HG02759 (cell line): ENCODE results near the gene ANO9.
"Not testable (repeated sequence)": the region's sequence is repeated elsewhere in the genome, so short reads cannot be mapped to it uniquely, and the experiment has no call there.

Source experiments
- ATAC-seq: cut with Tn5 transposase; IDR thresholded peaks from one replicate; pipeline ENCODE4 v1.9.1; 2021; ENCODE audit warnings: mild to moderate bottlenecking, moderate library complexity; ENCODE audit not compliant: unreplicated experiment

Gene ANO9

GRCh38 chr11:437228-437870 is 4.5 kb downstream of the ANO9 start:
- no peak for ATAC-seq

GRCh38 chr11:434999-435740 is 6.6 kb downstream of the ANO9 start:
- not testable (repeated sequence) for ATAC-seq

DNA sequence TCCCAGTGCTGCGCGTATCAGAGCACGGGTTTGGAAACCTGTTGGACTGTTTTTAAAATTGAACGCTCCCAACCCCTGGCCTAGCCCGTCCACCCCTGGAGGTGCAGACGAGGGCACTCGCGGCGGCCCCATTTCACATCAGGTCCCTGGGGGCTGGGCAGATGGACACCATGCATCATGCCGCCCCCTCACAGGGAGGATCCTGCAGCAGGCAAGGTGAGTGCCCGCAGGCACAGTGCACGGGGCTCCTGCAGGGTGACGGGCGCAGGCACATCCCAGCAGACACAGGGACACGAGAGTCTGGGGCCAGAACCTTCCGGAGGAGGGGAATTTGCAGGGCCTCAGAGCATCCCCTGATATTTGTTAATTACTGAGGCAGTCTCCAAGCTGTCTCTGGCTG is 7.3 kb downstream of the ANO9 start:
- ATAC-seq = no peak

DNA sequence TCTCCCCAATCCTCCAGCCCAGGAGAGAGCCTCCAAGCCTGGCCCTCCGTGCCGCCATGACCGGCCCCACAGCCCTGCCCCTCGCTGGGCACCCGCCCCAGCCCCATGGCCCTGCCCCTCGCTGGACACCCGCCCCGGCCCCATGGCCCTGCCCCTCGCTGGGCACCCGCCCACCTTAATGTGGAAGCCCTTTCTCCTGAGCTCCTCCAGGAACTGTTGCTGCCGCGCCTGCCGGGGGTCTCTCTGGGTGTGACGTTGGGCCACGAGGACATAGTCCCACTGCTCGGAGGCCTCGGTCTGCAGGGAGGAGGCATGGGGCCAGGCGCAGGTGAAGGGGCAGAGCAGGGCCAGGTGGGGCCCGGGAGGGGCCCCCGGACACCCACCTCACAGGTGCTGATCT is 8.2 kb downstream of the ANO9 start:
- ATAC-seq = no peak

- ATAC-seq = no peak
These were observed 8.7 kb downstream of the ANO9 start for GRCh38 chr11:433111-433510.

- no peak for ATAC-seq
These were observed 9.2 kb downstream of the ANO9 start for GRCh38 chr11:432501-433100.

DNA sequence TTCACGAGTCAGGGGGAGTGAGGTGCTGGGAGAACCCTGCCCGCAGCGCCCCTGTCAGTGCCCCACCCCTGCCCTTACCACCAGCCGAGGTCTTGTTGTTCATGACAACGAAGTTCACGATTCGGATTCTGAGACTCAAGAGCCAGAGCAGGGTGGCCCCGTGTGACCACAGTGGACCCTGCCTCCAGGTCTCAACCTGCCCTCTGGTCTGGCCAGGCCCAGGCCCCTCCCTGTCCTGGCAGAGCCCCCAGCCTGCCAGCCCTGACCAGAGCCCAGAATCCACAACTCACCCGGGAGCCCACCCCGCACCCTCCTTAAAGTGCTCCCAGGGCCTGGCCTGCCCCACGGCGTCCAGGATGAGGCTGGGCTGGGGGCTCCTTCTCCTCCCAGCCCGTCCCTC is 9.9 kb downstream of the ANO9 start:
- ATAC-seq = no peak

- ATAC-seq = no peak
These were observed 11.8 kb downstream of the ANO9 start for GRCh38 chr11:429931-430456.

DNA sequence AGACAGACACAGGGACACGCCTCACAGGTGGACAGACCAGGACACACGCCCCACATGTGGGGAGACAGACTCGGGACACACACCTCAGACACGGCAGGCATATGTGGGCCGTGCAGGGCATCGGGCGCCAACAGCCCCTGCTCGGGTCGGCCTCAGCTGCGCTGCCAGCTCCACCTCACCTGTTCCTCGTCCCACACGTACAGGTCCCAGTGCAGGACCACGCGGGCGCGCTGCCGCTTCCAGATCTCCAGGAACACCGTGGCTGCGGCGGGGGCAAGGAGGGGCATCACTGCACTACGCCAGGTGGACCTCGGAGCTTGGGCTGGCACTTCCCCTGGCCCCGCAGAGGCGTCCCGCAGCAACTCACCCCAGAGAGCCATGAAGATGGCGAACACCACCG is 12.4 kb downstream of the ANO9 start:
- ATAC-seq = no peak

DNA sequence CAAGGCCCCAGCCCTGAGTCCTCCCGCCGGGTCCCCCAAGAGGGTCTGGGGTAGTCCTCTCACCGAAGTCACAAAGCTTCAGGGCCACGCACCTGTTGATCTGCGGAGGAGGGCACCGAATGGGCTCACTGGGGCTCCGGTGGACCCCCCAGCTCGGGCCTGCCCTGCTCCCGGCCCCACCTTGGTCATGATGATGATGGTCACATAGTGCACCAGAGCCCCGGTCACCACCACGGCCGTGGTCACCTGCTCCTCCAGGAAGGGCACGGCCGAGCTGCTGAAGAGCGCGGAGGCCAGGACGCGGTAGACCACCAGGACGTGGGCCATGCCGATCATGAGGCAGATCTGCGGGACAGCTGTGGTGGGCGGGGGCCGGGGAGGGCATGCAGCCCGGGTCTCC is 13.5 kb downstream of the ANO9 start:
- ATAC-seq = no peak

- no peak for ATAC-seq
These were observed 15.0 kb downstream of the ANO9 start for GRCh38 chr11:426851-427250.

- no peak for ATAC-seq
These were observed 16.5 kb downstream of the ANO9 start for GRCh38 chr11:425301-425700.

- ATAC-seq = not testable (repeated sequence)
These were observed 17.0 kb downstream of the ANO9 start for GRCh38 chr11:424766-425165.

GRCh38 chr11:424232-424631 is 17.6 kb downstream of the ANO9 start:
- no peak for ATAC-seq

DNA sequence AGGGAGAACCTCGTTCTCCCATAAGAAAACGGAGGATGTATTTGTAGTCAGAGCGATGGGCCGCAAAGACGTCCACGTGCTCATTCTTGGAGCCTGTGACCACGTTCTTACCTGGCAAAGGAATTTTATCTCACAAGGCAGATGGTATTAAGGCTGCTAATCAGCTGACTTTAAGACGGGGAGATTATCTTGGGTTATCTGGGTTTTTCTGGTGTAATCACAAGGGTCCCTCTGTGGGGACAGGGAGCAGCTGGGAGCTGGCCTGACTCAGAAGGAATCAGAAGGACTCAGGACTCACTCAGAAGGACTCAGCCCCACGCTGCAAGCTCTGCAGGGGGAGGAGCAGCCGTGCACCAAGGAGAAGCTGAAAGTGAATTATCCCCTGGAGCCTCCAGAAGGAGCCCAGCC is 19.6 kb downstream of the ANO9 start:
- ATAC-seq = no peak

GRCh38 chr11:420911-421321 is 20.9 kb downstream of the ANO9 start:
- no peak for ATAC-seq

DNA sequence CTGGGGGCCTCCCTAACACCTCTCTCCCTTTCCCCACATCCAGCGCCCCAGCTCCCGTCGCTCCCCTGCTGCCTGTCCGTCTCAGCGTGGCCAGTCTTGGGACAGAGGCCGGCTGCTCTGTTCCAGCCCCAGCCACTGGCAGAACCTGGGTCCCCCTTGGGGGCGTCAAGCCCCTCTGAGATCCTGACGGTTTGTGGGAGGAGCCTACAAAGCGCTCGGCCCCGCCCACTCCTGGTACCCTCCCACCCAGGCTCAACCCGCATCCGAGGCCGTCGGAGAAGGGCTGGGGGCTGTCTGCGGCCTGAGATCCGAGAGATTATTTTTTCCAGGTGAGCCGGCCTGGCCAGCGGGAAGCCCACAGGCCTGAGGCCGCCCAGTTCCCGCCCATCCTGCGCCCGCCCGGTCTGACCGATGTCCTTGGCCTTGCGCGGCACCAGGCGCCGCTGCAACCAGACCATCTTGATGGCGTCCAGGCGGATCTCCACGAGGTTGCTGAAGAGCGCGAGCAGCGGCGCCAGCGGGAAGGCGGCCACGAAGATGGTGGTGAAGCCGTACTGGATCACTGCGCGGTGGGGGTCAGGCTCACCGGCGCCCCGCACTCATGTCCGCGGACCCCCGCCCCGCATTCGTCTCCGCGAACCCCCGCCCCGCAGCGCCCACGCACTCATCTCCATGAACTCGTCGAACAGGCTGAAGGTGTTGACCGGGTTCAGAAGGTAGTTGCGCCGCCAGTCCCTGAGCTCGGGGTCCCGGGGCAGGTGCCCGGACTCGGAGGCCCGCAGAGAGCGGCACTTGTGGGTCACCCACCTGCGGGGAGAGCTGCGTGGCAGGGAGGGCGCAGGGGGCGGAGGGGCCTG is 21.5 kb downstream of the ANO9 start:
- no peak for ATAC-seq

GRCh38 chr11:419248-420005 is 22.4 kb downstream of the ANO9 start:
- no peak for ATAC-seq

DNA sequence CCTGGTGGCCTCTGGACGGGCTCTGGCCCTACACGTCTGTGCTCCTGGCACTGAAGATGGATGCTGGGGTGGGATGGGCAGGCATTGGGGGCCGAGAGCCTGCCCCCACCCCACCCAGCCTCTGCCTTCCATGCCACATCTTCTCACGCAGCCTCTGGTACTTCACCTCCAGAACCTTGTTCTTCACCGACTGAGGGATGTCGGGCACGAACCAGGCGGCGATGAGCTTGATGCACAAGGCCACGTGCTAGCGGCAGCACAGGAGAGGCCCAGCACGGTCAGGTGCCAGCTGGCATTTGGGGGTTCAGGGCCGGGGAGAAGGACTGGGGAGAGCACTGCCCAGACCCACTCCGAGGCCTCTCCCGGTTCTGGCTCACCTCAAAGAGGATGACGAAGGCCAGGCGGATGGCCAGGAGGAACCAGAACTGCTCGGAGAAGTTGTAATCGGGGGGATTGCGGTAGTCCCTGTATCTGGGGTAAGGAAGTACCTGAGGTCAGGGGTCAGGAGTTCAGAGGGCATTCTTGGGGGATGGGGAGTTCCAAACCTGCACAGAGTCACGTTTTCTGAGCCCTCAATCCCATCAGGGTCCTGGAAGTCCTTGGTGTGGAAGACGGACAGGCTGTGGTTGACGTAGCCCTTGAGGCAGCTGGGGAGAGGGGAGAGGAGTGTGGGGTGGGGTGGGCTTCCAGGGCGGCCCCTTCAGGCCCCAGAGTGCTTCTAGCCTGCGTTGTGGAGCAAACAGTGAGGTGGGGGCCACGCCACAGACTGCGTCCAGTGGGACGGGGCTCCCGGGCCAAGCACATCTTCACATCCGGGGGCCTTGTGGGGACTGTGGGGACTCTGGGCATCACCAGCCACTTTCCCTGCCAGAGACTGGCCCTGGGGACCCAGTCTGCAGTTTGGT is 23.2 kb downstream of the ANO9 start:
- no peak for ATAC-seq
